Activated T-cell treated with anti-CD3 and anti-CD28 coated beads, Interleukin-2, amount 50 U/mL, for 72 hours (primary cell): ENCODE measurements around the gene OR2V2. TPM values are rescaled to one million over a fixed set of nuclear protein-coding genes. Genes with fewer than 3 reads are reported as not detected.

Experiments used
- ATAC-seq, 2 donors: fragments of 150-1000 bp; cut with Tn5 transposase; replicated peaks in 1 of 2; 2 replicates each; pipeline ENCODE4 v1.10.0; 2021; ENCODE audit warnings: moderate library complexity in 2 of 2, mild to moderate bottlenecking in 1 of 2
- DNase-seq, 2 donors: peaks; one replicate each; pipeline ENCODE4 v3.0.0; 2021 to 2022; ENCODE audit warnings: mixed read lengths in 1 of 2
- H3K27ac Mint-ChIP-seq: one replicate; pipeline ENCODE4 v1.8.0; 2022; ENCODE audit warnings: mild to moderate bottlenecking, moderate library complexity, mixed read lengths
- H3K27me3 Mint-ChIP-seq: one replicate; pipeline ENCODE4 v1.8.0; 2022; ENCODE audit warnings: low read depth, mixed read lengths
- H3K36me3 Mint-ChIP-seq, 2 donors: one replicate each; pipeline ENCODE4 v1.8.0; 2022; ENCODE audit warnings: mixed read lengths in 2 of 2, mild to moderate bottlenecking in 1 of 2; ENCODE audit not compliant: insufficient read depth in 2 of 2
- H3K4me1 Mint-ChIP-seq: one replicate; pipeline ENCODE4 v1.8.0; 2022; ENCODE audit warnings: low read depth, mixed read lengths
- H3K4me3 Mint-ChIP-seq, 2 donors: one replicate each; pipeline ENCODE4 v1.8.0; 2022; ENCODE audit warnings: mild to moderate bottlenecking in 2 of 2, mixed read lengths in 2 of 2, moderate library complexity in 2 of 2
- H3K9me3 Mint-ChIP-seq, 2 donors: one replicate each; pipeline ENCODE4 v1.8.0; 2022; ENCODE audit warnings: mixed read lengths in 2 of 2
- total RNA-seq, 2 donors: library from RNA; stranded (reverse); gene quantifications; one replicate each; pipeline ENCODE4 v1.2.3, GENCODE V29; 2022

OR2V2 gene
- total RNA-seq, 2 donors from 2014 or later = not detected

GRCh38 chr5:181195249-181195761, 47.9 kb downstream of the OR2V2 start:
- Mint-ChIP-seq H3K36me3 (peaks cover 0 to 5% of the 10 kb centered on the region in 2 donors), H3K27ac (no peak overlapping the region), H3K4me1 (peaks cover 29% of the 10 kb centered on the region), H3K9me3 (no peaks in the 10 kb centered on the region), H3K27me3 (no peaks in the 10 kb centered on the region), H3K4me3 (no peak overlapping the region)
- ATAC-seq (no peak), DNase-seq (no peak)

GRCh38 chr5:181197326-181197951, 50.1 kb downstream of the OR2V2 start:
- Mint-ChIP-seq H3K4me3 (no peak overlapping the region), H3K27me3 (peaks cover 7% of the 10 kb centered on the region), H3K9me3 (no peaks in the 10 kb centered on the region), H3K36me3 (no peaks in the 10 kb centered on the region), H3K4me1 (peaks cover 15% of the 10 kb centered on the region), H3K27ac (no peak overlapping the region)
- DNase-seq (no peak), ATAC-seq (no peak)

GRCh38 chr5:181198106-181198685, 50.8 kb downstream of the OR2V2 start:
- Mint-ChIP-seq H3K36me3 (no peaks in the 10 kb centered on the region), H3K27me3 (peaks cover 7% of the 10 kb centered on the region), H3K4me1 (peaks cover 7% of the 10 kb centered on the region), H3K4me3 (no peak overlapping the region), H3K9me3 (no peaks in the 10 kb centered on the region), H3K27ac (no peak overlapping the region)
- ATAC-seq (peak in 1 of 2 donors; percentile 20), DNase-seq (no peak)

GRCh38 chr5:181198905-181199519, 51.6 kb downstream of the OR2V2 start:
- no peak for DNase-seq
- H3K27me3 Mint-ChIP-seq = peaks cover 7% of the 10 kb centered on the region
- no peak overlapping the region for H3K27ac Mint-ChIP-seq
- no peaks in the 10 kb centered on the region for H3K36me3 Mint-ChIP-seq
- H3K4me3 Mint-ChIP-seq = no peak overlapping the region
- no peak for ATAC-seq
- no peaks in the 10 kb centered on the region for H3K9me3 Mint-ChIP-seq
- peaks cover 2% of the 10 kb centered on the region for H3K4me1 Mint-ChIP-seq

- peaks cover 7% of the 10 kb centered on the region for H3K27me3 Mint-ChIP-seq
- no peak overlapping the region for H3K27ac Mint-ChIP-seq
- ATAC-seq (no peak), DNase-seq (no peak)
- peaks cover 5% of the 10 kb centered on the region for H3K4me1 Mint-ChIP-seq
- no peak overlapping the region for H3K4me3 Mint-ChIP-seq
- H3K36me3 Mint-ChIP-seq = peaks cover 0 to 1% of the 10 kb centered on the region in 2 donors
- H3K9me3 Mint-ChIP-seq = no peaks in the 10 kb centered on the region
Measured at GRCh38 chr5:181199881-181200638, 52.7 kb downstream of the OR2V2 start.

- Mint-ChIP-seq H3K27me3 (peaks cover 12% of the 10 kb centered on the region), H3K27ac (no peak overlapping the region), H3K9me3 (no peaks in the 10 kb centered on the region), H3K36me3 (peaks cover 1 to 2% of the 10 kb centered on the region in 2 donors), H3K4me1 (peaks cover 9% of the 10 kb centered on the region), H3K4me3 (no peak overlapping the region)
- DNase-seq = no peak
- no peak for ATAC-seq
Measured at GRCh38 chr5:181200816-181201215, 53.4 kb downstream of the OR2V2 start.

- Mint-ChIP-seq H3K9me3 (peaks cover 0 to 2% of the 10 kb centered on the region in 2 donors), H3K4me3 (peak overlapping the region; percentile 87 to 92), H3K4me1 (peaks cover 32% of the 10 kb centered on the region), H3K27me3 (peaks cover 22% of the 10 kb centered on the region), H3K36me3 (peaks cover 2 to 11% of the 10 kb centered on the region in 2 donors), H3K27ac (no peak overlapping the region)
- ATAC-seq (no peak), DNase-seq (no peak)
Measured at GRCh38 chr5:181203093-181203711, 55.8 kb downstream of the OR2V2 start.

GRCh38 chr5:181203777-181204112, 56.4 kb downstream of the OR2V2 start:
- DNase-seq (no peak), ATAC-seq (no peak)
- no peak overlapping the region for H3K27ac Mint-ChIP-seq
- peaks cover 0 to 2% of the 10 kb centered on the region in 2 donors for H3K9me3 Mint-ChIP-seq
- peaks cover 22% of the 10 kb centered on the region for H3K27me3 Mint-ChIP-seq
- H3K36me3 Mint-ChIP-seq = peaks cover 2 to 11% of the 10 kb centered on the region in 2 donors
- H3K4me1 Mint-ChIP-seq = peaks cover 37% of the 10 kb centered on the region
- peak overlapping the region; percentile 87 to 92 for H3K4me3 Mint-ChIP-seq

GRCh38 chr5:181204113-181204825, 56.9 kb downstream of the OR2V2 start:
- peak overlapping the region; percentile 87 to 92 for H3K4me3 Mint-ChIP-seq
- peak in 1 of 2 donors; percentile 10 for ATAC-seq

GRCh38 chr5:181204826-181205760, 57.7 kb downstream of the OR2V2 start, which contains the start of gene TRIM7:
Gene TRIM7 (minus strand): TSS chr5:181205196. CDS start chr5:181205110, 86 bp downstream.
- Mint-ChIP-seq H3K27ac (peak within 1 kb of the TSS; percentile 100), H3K9me3 (peaks cover 0 to 2% of the 10 kb centered on the region in 2 donors), H3K36me3 (peaks cover 2 to 11% of the 10 kb centered on the region in 2 donors), H3K4me3 (peak within 1 kb of the TSS; percentile 92 to 99), H3K27me3 (peaks cover 22% of the 10 kb centered on the region), H3K4me1 (peaks cover 37% of the 10 kb centered on the region)
- DNase-seq (peak; percentile 45 to 49), ATAC-seq (peak; percentile 4 to 12)

More at GRCh38 chr5:181204113-181204825, 56.9 kb downstream of the OR2V2 start:
- Mint-ChIP-seq H3K36me3 (peaks cover 2 to 11% of the 10 kb centered on the region in 2 donors), H3K27me3 (peaks cover 22% of the 10 kb centered on the region), H3K9me3 (peaks cover 0 to 2% of the 10 kb centered on the region in 2 donors), H3K27ac (peak overlapping the region; percentile 27), H3K4me1 (peaks cover 37% of the 10 kb centered on the region)
- peak; percentile 34 to 41 for DNase-seq
